Bone marrow (tissue), 2 donors: Measurements from ENCODE around the gene HOXC5.

Experiments
- DNase-seq, 2 donors: peaks; one replicate each; lab custom pipeline; 2025; lab: John Stamatoyannopoulos, UW

HOXC5 gene

GRCh38 chr12:54047160-54047963 lies 14.5 kb downstream of the HOXC5 start:
- no peak for DNase-seq

- no peak for DNase-seq
These were observed 15.1 kb downstream of the HOXC5 start for GRCh38 chr12:54047964-54048303.

DNA sequence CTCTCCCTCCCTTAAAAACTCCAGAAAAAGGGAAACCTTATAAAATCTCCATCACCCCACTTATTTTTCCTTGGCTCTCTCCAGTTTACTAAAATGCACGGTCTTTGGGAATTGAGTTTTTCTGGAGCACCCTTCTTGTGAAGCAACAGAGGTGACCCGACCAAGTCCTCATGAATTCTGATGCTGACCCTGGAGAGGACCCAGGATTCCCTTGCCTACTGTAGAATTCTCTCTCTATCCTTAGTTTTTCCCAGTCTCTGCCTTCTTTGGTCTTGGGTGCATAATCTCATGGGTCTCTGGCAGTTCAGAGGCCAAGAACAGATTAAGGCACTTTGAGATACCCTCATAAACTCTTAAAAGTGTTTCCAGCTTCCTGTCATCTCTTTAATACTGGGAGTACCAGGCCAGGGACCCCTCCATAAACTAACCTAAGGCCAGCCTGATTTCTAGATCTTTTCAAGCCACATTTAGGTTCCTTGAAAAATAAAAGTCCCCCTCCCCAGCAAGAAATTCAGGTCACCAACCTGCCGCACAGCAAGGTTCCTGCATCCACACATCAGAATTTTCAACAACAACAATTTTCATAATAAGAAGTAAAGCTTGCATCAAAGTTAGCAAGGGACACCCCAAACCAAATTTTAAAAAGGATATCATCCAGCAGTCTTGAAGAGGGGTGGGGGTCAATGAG lies 15.7 kb downstream of the HOXC5 start:
- DNase-seq = no peak

GRCh38 chr12:54049108-54049507 lies 16.3 kb downstream of the HOXC5 start:
- no peak for DNase-seq

DNA sequence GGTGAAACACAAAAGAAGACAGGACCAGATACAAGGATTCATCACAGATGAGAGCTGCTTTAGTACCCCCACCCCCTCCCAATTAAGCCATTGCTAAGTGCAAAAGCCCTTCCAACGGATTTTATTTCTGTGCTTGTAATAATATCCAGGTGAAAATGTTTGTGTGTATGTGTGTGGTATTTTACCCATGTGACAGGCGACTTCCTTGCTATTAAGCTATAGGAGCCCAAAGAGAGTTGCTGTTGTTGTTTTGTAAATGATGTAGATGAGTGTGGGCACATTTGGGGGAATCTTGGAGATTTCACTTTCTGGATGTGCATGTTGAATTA lies 17.6 kb downstream of the HOXC5 start:
- no peak for DNase-seq

- no peak for DNase-seq
These were observed 18.4 kb downstream of the HOXC5 start for GRCh38 chr12:54051026-54051842.

DNA sequence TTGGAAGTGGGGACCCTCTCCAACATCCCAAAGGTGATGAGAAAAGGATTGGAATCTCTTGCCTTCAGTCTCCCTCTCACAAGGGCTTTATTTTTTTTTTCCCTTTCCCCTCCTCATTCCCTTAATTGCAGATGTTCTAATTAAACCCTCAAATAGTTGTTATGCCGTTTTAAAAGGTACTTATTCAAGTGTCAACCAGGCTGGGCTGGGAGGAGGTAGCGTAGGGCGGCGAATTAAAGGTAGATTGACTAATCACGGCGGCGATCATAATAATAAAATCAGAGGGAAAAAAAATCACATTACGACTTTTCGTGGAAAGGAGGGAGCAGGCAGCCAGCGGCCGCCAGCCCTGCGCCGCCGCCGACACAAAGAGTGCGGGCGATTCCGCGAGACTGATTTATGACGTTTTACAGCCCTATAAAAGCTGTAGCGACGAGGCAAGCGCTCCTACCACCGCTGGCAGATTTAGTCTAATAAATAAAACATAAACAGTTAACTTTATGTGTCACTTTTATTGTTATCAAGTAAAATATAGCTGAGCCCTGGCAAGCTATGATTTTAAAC lies 19.1 kb downstream of the HOXC5 start:
- no peak for DNase-seq

DNA sequence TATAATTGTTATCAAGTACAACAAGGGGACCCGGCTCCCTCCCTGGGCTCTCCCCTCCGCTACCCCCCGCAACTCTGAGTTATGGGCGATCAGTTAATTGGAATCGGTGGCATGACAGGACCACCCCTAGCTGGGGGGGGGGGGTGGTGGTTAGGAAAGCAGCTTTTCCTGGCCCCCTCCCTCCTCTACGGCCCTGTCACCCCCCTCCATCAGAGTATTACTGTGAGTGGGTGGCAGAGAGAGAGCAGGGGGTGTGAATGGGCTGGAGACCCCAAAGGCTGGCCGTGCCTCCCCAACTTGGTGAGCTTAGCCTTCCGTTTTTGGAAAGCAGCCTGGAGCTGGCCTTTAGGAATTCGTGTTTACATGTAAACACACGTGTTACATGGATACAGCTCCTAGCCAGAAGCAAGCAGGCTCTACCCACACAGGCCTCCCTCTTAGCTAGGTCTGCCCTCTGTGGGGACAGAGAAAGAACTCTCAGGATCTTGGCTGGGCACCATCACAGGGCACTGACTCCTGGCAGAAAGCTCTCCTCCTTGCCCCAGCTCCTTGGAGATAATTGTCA lies 19.7 kb downstream of the HOXC5 start:
- DNase-seq = no peak

- no peak for DNase-seq
These were observed 20.3 kb downstream of the HOXC5 start for GRCh38 chr12:54053003-54053750.

DNA sequence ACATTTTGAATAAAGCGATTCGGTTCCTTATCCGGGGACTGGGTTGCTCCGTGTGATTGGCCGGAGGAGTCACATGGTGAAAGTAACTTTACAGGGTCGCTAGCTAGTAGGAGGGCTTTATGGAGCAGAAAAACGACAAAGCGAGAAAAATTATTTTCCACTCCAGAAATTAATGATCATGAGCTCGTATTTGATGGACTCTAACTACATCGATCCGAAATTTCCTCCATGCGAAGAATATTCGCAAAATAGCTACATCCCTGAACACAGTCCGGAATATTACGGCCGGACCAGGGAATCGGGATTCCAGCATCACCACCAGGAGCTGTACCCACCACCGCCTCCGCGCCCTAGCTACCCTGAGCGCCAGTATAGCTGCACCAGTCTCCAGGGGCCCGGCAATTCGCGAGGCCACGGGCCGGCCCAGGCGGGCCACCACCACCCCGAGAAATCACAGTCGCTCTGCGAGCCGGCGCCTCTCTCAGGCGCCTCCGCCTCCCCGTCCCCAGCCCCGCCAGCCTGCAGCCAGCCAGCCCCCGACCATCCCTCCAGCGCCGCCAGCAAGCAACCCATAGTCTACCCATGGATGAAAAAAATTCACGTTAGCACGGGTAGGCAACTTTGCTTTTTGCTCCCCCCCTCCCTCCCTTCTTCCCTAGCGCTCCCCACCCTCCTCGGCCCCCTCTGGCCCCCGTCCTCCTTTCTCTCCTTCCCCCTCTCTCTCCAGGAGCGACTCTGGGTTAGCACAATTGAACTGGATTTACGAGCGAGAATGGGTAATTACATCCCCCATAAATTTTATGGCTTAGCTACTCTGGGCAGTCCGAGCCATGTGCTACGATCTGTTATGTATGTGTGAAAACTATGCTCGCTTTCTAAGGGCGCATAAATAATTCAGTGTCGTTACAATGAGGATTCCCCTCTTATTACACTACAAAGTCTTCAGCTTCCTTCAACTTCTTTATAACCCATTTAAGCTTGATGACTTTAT lies 21.2 kb downstream of the HOXC5 start, which contains the start of gene HOXC4:
HOXC4 (plus strand) TSS at position 85 of the 991 bp plus-strand sequence; CDS start at position 173, 88 bp downstream.
- no peak for DNase-seq

DNA sequence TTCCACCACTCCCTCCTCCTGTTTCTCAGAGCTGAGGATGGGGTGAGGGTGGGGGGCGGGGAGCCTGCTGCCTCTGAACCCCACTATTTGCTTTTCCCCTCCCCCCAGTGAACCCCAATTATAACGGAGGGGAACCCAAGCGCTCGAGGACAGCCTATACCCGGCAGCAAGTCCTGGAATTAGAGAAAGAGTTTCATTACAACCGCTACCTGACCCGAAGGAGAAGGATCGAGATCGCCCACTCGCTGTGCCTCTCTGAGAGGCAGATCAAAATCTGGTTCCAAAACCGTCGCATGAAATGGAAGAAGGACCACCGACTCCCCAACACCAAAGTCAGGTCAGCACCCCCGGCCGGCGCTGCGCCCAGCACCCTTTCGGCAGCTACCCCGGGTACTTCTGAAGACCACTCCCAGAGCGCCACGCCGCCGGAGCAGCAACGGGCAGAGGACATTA lies 21.9 kb downstream of the HOXC5 start:
- DNase-seq = no peak

DNA sequence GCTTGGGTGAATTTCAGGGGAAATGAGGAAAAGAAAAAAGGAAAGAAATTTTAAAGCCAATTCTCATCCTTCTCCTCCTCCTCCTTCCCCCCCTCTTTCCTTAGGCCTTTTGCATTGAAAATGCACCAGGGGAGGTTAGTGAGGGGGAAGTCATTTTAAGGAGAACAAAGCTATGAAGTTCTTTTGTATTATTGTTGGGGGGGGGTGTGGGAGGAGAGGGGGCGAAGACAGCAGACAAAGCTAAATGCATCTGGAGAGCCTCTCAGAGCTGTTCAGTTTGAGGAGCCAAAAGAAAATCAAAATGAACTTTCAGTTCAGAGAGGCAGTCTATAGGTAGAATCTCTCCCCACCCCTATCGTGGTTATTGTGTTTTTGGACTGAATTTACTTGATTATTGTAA lies 22.7 kb downstream of the HOXC5 start:
- no peak for DNase-seq

- no peak for DNase-seq
These were observed 23.3 kb downstream of the HOXC5 start for GRCh38 chr12:54056110-54056509.

DNA sequence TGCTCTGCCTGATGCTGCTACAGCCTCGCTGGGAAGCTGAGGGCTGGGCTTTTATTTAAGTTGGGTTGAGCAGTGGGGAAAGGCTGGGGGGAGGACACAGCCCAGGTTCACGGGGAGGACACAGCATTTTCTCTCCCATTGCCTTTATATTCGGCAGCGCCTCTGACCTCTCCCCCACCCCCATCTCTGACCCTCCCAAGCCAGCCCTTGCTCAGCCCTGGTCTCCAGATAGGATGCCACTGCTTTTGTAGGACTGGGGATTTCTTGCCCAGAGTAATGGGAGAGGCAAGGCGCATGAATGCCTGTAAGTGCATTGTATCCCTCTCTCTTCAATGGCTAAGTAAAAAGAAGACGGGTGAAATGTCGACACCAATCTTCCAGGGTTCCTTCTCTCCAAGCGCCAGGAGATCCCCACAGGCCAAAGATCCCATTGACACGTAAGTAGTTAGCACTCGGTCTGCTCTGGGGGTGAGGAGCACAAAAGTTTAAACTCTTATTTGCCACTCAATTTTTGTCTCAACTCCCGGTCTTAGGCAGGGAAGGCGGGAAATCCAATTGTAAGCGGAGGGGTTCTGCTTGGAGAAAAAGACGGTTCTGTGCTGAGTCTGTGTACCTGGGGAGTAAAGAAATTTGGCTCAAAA lies 25.4 kb downstream of the HOXC5 start:
- no peak for DNase-seq

DNA sequence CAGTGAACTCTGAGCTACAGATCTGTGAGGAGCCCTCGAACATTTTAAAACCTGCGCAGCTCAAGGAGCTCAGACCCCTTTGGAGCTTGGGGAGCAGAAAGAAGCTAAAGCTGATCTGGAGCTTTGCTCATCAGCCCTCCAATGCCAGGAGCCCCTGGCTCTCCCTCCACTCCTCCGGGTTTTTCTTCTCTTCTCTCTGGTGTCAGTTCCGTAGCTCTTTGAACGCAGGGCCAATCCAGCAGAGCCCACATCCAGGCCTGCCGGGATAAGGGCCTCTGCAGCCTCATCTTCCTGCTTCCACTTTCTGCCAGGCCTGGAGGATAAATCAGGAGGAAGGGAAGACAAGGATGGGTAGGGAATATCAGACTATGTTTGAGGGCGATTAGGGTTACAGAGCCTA lies 26.8 kb downstream of the HOXC5 start:
- DNase-seq = no peak

DNA sequence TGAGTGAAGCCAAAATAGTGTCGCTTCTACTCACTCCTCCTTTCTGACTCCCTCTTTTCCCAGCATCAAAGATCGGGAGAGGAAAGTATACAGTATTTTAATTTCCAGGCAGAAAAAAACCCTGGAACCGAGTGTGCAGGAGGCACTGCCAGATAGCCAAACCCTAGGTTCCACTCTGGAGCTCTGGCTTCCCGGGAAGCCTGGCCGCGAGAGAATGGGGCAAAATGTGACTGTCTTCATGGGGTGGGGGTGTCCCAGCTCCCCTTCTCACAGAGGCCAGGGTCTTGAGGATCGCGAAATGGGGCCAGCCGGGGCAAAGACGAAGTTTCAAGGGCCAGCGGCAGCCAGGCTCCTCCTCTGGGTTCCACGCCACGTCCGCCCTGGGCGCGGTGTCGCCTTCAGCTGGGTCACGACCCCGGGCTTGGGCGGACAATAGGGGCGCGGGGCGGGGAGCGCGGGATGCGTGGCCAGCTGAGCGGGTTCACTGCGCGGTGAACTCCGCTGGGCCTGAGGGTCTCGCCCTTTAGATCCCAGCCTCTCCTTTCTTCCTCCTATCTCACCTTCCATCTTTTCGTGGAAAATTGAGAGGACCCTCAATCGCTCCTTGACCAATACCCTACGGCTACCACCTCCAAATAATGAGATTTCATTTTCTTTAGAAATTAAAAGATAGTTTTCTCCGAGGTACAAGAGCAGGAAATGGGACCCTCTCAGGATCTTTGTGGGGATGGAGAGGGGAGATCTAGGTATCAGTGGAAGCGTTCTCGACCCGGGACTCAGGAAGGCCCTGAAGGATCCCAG lies 27.5 kb downstream of the HOXC5 start:
- DNase-seq = no peak

DNA sequence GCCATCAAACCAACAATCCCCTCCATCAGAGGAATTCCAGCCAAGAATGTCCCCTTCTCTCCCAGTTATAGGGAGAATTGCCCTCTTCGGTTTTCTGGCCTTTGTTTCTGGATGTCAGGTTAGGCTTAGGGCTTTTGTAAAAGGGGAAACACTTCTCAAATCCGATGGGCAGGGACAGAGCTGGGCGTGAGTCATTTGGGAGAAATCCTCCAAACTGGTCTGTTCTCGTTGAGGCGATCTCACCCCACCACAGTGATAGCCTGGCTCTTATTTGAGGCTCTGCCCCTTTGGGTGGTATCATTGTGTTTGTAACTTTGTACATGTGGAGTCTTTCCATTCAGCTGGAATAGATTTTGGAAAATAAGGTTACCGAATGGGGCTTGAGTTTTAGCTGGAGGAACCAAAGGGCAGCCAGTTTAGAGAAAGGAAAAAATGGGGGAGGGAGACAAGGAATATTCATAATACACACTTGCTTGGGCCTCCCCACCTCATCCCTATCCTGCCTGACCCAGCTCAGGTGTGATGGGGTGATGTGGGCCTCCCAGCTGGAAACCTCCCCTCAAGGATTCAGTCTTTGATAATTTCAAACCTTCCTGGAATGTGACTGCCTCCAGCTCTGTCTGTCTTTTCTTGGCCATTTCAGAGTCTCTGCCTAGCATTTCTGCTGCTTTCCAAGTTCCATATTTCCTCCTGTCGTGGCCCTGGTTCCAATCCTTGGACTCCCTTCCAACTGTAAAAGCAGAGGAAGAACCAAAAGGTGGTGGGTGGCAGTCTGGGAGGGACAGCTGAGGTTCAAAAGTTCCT lies 28.3 kb downstream of the HOXC5 start:
- DNase-seq = no peak

DNA sequence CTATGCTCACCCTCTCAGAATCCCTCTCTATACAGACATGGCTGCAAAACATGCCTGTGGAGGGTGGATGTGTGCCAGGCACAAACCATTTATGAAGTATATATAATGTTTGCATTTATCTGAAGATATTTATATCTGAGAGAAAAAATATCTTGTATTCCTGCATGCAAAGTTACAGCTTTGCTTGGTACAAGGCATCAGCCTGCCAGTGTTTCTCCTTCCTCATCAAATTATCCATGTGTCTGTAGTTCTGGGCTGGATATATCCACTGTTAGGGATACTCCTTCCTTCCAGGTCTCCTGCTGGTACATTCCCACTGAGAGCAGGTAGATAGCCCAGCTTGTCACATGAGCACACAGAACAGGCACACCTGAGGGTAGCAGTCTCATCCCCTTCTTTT lies 32.8 kb downstream of the HOXC5 start:
- no peak for DNase-seq
